Neutrophil (primary cell): ENCODE results near the gene ANKS1A.

ENCODE experiments used
- H3K27ac ChIP-seq: fragments of 200-600 bp; sonication (generic); 2 replicates; pipeline ENCODE4 v1.5.1; 2016; ENCODE audit warnings: mild to moderate bottlenecking, moderate library complexity
- H3K27me3 ChIP-seq: fragments of 200-600 bp; sonication (generic); 2 replicates; pipeline ENCODE4 v1.6.0; 2016; ENCODE audit warnings: mild to moderate bottlenecking
- H3K36me3 ChIP-seq: fragments of 200-600 bp; sonication (generic); 2 replicates; pipeline ENCODE4 v1.5.1; 2017
- H3K4me1 ChIP-seq, 2 experiments: fragments of 200-600 bp in 1 of 2; sonication (generic) in 1 of 2; 1 replicate in 1 of 2; 2 replicates in 1 of 2; pipeline versions ENCODE4 v1.5.1 to v1.6.1; 2013 to 2016; ENCODE audit warnings: low read depth in 1 of 2, low read length in 1 of 2, mild to moderate bottlenecking in 1 of 2, moderate library complexity in 1 of 2; ENCODE audit not compliant: control insufficient read depth in 1 of 2, insufficient read depth in 1 of 2
- H3K4me3 ChIP-seq, 2 experiments: fragments of 200-600 bp in 1 of 2; sonication (generic) in 1 of 2; 1 replicate in 1 of 2; 2 replicates in 1 of 2; pipeline ENCODE4 v1.5.1; 2013 to 2016; ENCODE audit warnings: low read depth in 1 of 2, low read length in 1 of 2, mild to moderate bottlenecking in 1 of 2, moderate library complexity in 1 of 2
- H3K9me3 ChIP-seq: fragments of 200-600 bp; sonication (generic); 2 replicates; pipeline ENCODE4 v1.5.1; 2016
- TF ChIP-seq, protein P1 (sequence below): fragments of 200-600 bp; sonication (generic); IDR thresholded peaks from 2 replicates; pipeline ENCODE4 v1.5.1; 2016; ENCODE audit warnings: antibody characterized with exemption

Gene ANKS1A

GRCh38 chr6:35007016-35007415 lies 118.0 kb downstream of the ANKS1A start:
- Histone ChIP-seq H3K9me3 (no peaks in the 10 kb centered on the region), H3K36me3 (peaks cover 28% of the 10 kb centered on the region), H3K27me3 (no peaks in the 10 kb centered on the region), H3K27ac (no peak overlapping the region), H3K4me1 (no peaks in the 10 kb centered on the region), H3K4me3 (no peak overlapping the region)
- TF ChIP-seq, protein P1, sequence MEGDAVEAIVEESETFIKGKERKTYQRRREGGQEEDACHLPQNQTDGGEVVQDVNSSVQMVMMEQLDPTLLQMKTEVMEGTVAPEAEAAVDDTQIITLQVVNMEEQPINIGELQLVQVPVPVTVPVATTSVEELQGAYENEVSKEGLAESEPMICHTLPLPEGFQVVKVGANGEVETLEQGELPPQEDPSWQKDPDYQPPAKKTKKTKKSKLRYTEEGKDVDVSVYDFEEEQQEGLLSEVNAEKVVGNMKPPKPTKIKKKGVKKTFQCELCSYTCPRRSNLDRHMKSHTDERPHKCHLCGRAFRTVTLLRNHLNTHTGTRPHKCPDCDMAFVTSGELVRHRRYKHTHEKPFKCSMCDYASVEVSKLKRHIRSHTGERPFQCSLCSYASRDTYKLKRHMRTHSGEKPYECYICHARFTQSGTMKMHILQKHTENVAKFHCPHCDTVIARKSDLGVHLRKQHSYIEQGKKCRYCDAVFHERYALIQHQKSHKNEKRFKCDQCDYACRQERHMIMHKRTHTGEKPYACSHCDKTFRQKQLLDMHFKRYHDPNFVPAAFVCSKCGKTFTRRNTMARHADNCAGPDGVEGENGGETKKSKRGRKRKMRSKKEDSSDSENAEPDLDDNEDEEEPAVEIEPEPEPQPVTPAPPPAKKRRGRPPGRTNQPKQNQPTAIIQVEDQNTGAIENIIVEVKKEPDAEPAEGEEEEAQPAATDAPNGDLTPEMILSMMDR = no peak

DNA sequence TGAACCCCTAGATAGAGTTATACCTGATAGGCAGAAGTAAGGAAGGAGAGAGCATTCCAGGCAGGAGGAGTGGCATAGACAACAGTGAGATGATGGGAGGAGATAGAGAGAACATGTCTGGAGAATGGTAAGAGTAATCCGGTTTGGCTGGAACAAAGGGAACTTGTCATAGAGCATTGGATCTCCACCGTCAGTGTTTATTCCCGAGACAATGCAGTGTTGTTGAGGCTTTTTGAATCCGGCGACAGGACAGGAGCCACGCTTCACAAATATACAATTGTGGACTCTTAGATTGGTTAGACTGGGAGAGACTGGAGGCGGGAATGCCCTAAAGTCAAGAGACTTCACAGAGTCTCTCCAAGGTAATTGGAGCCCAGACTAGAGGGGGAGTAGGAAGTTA lies 119.8 kb downstream of the ANKS1A start:
- no peak overlapping the region for H3K4me3 ChIP-seq
- H3K27me3 ChIP-seq = no peaks in the 10 kb centered on the region
- peaks cover 0 to 6% of the 10 kb centered on the region in 2 experiments for H3K4me1 ChIP-seq
- TF ChIP-seq, protein P1 = no peak
- no peak overlapping the region for H3K27ac ChIP-seq
- H3K9me3 ChIP-seq = no peaks in the 10 kb centered on the region
- H3K36me3 ChIP-seq = peaks cover 10% of the 10 kb centered on the region

GRCh38 chr6:35011096-35012041 lies 122.3 kb downstream of the ANKS1A start:
- Histone ChIP-seq H3K27me3 (no peaks in the 10 kb centered on the region), H3K4me1 (peaks cover 8 to 19% of the 10 kb centered on the region in 2 experiments), H3K9me3 (no peaks in the 10 kb centered on the region)

GRCh38 chr6:35013701-35014100 lies 124.6 kb downstream of the ANKS1A start:
- peaks cover 23% of the 10 kb centered on the region for H3K36me3 ChIP-seq
- no peaks in the 10 kb centered on the region for H3K27me3 ChIP-seq
- no peaks in the 10 kb centered on the region for H3K9me3 ChIP-seq
- H3K4me3 ChIP-seq = no peak overlapping the region
- TF ChIP-seq, protein P1 = no peak
- H3K4me1 ChIP-seq = peaks cover 8 to 19% of the 10 kb centered on the region in 2 experiments
- H3K27ac ChIP-seq = no peak overlapping the region

More at GRCh38 chr6:35011096-35012041, 122.3 kb downstream of the ANKS1A start:
- Histone ChIP-seq H3K36me3 (peaks cover 7% of the 10 kb centered on the region), H3K4me3 (no peak overlapping the region), H3K27ac (no peak overlapping the region)
- TF ChIP-seq, protein P1 = no peak

- no peaks in the 10 kb centered on the region for H3K9me3 ChIP-seq
- H3K27me3 ChIP-seq = no peaks in the 10 kb centered on the region
- no peak overlapping the region for H3K27ac ChIP-seq
- H3K4me1 ChIP-seq = peaks cover 8 to 19% of the 10 kb centered on the region in 2 experiments
- TF ChIP-seq, protein P1 = no peak
- H3K36me3 ChIP-seq = peaks cover 29% of the 10 kb centered on the region
- no peak overlapping the region for H3K4me3 ChIP-seq
Measured at GRCh38 chr6:35014341-35014740, 125.3 kb downstream of the ANKS1A start.
